DND-41 (cell line): ENCODE results near the gene ASPN.

Experiments used
- CTCF ChIP-seq: IDR thresholded peaks from 2 replicates; pipeline ENCODE4 v1.5.1; 2012; ENCODE audit warnings: borderline replicate concordance, low read length, moderate library complexity, mild to moderate bottlenecking; ENCODE audit not compliant: poor library complexity, severe bottlenecking; ENCODE audit errors: extremely low read depth
- EZH2 ChIP-seq: IDR thresholded peaks from 3 replicates; pipeline ENCODE4 v1.6.1; 2012; ENCODE audit warnings: borderline replicate concordance, low read depth, mild to moderate bottlenecking, moderate library complexity, low read length, inconsistent platforms; ENCODE audit not compliant: severe bottlenecking

DNA sequence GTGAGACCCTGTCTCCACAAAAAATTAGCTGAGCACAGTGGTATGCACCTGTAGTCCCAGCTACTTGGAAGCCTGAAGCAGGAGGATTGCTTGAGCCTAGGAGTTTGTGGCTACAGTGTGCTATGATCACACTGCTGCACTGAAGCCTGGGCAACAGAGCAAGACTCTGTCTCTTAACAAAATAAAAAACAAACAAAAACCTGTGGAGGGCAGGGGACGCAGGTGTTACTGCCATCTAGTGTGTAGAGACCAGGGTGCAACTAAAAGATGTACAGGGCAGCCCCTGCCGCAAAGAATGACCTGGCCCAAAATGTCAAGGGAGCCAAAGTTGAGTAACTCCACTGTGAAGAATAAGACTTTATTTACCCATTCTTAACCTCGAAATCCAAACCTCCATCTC lies 27.1 kb downstream of the ASPN start:
- TF ChIP-seq CTCF (peak; percentile 51), EZH2 (no peak)
